H1 (cell line): Measurements from ENCODE around the gene SRM. TPM values are rescaled to one million over a fixed set of nuclear protein-coding genes. Genes with fewer than 3 reads are reported as not detected.

ENCODE experiments used
- CTCF ChIA-PET: fragments of 300-600 bp; sonication (Branson Sonifier 250); formaldehyde crosslinking; loops from one replicate; lab custom pipeline; 2021; ENCODE audit not compliant: partially characterized antibody; lab: Charles Lee
- POLR2A ChIA-PET: fragments of 300-600 bp; sonication (Branson Sonifier 250); formaldehyde crosslinking; loops from one replicate; lab custom pipeline; 2021; ENCODE audit warnings: inconsistent platforms; ENCODE audit not compliant: partially characterized antibody; lab: Charles Lee
- DNase-seq, 2 experiments: peaks; one replicate each; pipeline versions ENCODE4 v3.0.0 to v3.0.0-alpha.2; 2010 to 2022; ENCODE audit warnings: low spot score in 2 of 2, low read depth in 1 of 2, mixed read lengths in 1 of 2
- FAIRE-seq: peaks from 2 replicates; lab custom pipeline; 2011; peaks lifted over from hg19 to GRCh38; lab: Jason Lieb, UNC
- H2AFZ ChIP-seq: 2 replicates; pipeline ENCODE4 v1.8.1; 2012; ENCODE audit warnings: low read length, inconsistent platforms
- H2AK5ac ChIP-seq: 2 replicates; pipeline ENCODE4 v1.6.1; 2013; ENCODE audit warnings: low read depth, low read length
- H2BK120ac ChIP-seq: replicated peaks from 2 replicates; pipeline ENCODE3; 2013; ENCODE audit warnings: low read depth, low read length, inconsistent platforms
- H2BK12ac ChIP-seq: 2 replicates; pipeline ENCODE4 v1.6.1; 2013; ENCODE audit warnings: low read depth, low read length
- H2BK15ac ChIP-seq: 2 replicates; pipeline ENCODE4 v1.6.1; 2013; ENCODE audit warnings: low read length
- H2BK20ac ChIP-seq: 2 replicates; pipeline ENCODE4 v1.6.1; 2013; ENCODE audit warnings: low read length
- H2BK5ac ChIP-seq: 2 replicates; pipeline ENCODE4 v1.6.1; 2013; ENCODE audit warnings: low read depth, low read length
- H3K14ac ChIP-seq: 2 replicates; pipeline ENCODE4 v1.6.1; 2013; ENCODE audit warnings: inconsistent platforms; ENCODE audit not compliant: insufficient read length
- H3K18ac ChIP-seq: 2 replicates; pipeline ENCODE4 v1.6.1; 2013; ENCODE audit warnings: low read length; ENCODE audit errors: extremely low read depth
- H3K23ac ChIP-seq: 2 replicates; pipeline ENCODE4 v1.6.1; 2013; ENCODE audit warnings: inconsistent platforms; ENCODE audit not compliant: insufficient read length
- H3K23me2 ChIP-seq: 2 replicates; pipeline ENCODE4 v1.6.1; 2013; ENCODE audit warnings: low read depth, low read length
- H3K27ac ChIP-seq: 2 replicates; pipeline ENCODE4 v1.6.1; 2011; ENCODE audit warnings: low read depth, low read length, inconsistent platforms
- H3K27me3 ChIP-seq, 4 experiments: replicated peaks in 1 of 4; 1 replicate in 1 of 4; 2 replicates in 3 of 4; pipeline versions ENCODE4 v1.6.1 to v1.8.1; 2011 to 2013; ENCODE audit warnings: low read length in 3 of 4, mild to moderate bottlenecking in 3 of 4, inconsistent platforms in 2 of 4, mixed read lengths in 2 of 4, moderate library complexity in 1 of 4; ENCODE audit not compliant: control insufficient read depth in 3 of 4, insufficient read depth in 3 of 4; ENCODE audit errors: extremely low read depth in 1 of 4
- H3K36me3 ChIP-seq, 4 experiments: 2 replicates each; pipeline versions ENCODE4 v1.6.1 to v1.8.1; 2011 to 2013; ENCODE audit warnings: mild to moderate bottlenecking in 4 of 4, low read length in 3 of 4, moderate library complexity in 2 of 4, control low read depth in 1 of 4, inconsistent platforms in 1 of 4; ENCODE audit not compliant: insufficient read depth in 4 of 4, control insufficient read depth in 2 of 4
- H3K4ac ChIP-seq: replicated peaks from 2 replicates; pipeline ENCODE3; 2013; ENCODE audit warnings: low read length, low read depth, mixed read lengths, inconsistent platforms; ENCODE audit not compliant: insufficient read length
- H3K4me1 ChIP-seq, 4 experiments: replicated peaks in 1 of 4; 1 replicate in 1 of 4; 2 replicates in 3 of 4; pipeline versions ENCODE4 v1.6.1 to v1.8.1; 2011 to 2013; ENCODE audit warnings: low read length in 3 of 4, inconsistent platforms in 2 of 4, mixed read lengths in 1 of 4; ENCODE audit not compliant: insufficient read depth in 4 of 4, control insufficient read depth in 3 of 4
- H3K4me2 ChIP-seq, 2 experiments: 2 replicates each; pipeline versions ENCODE4 v1.6.1 to v1.8.1; 2011 to 2013; ENCODE audit warnings: low read depth in 2 of 2, low read length in 2 of 2, control low read depth in 1 of 2, inconsistent platforms in 1 of 2, mild to moderate bottlenecking in 1 of 2; ENCODE audit not compliant: insufficient read depth in 1 of 2
- H3K4me3 ChIP-seq, 4 experiments: fragments of 200-600, 300-600 bp in 1 of 4; sonication (generic), shearing (Covaris generic), sonication (Bioruptor Twin) in 1 of 4; 2 replicates each; pipeline versions ENCODE4 v1.5.1 to v1.8.1; 2011 to 2016; ENCODE audit warnings: low read length in 4 of 4, low read depth in 3 of 4, control low read depth in 2 of 4, inconsistent platforms in 2 of 4, mild to moderate bottlenecking in 2 of 4, mixed read lengths in 1 of 4, moderate library complexity in 1 of 4; ENCODE audit not compliant: insufficient read depth in 2 of 4; ENCODE audit errors: extremely low read depth in 1 of 4
- H3K56ac ChIP-seq: replicated peaks from 2 replicates; pipeline ENCODE3; 2013; ENCODE audit warnings: low read depth, mild to moderate bottlenecking, mixed read lengths, low read length, inconsistent platforms; ENCODE audit not compliant: insufficient read length
- H3K79me1 ChIP-seq: 2 replicates; pipeline ENCODE4 v1.6.1; 2013; ENCODE audit warnings: low read depth, low read length, control low read depth
- H3K79me2 ChIP-seq, 2 experiments: 2 replicates each; pipeline versions ENCODE4 v1.6.1 to v1.8.1; 2012 to 2013; ENCODE audit warnings: low read length in 2 of 2, mild to moderate bottlenecking in 2 of 2, inconsistent platforms in 1 of 2; ENCODE audit not compliant: insufficient read depth in 2 of 2, control insufficient read depth in 1 of 2
- H3K9ac ChIP-seq, 4 experiments: replicated peaks in 1 of 4; 1 replicate in 1 of 4; 2 replicates in 3 of 4; pipeline versions ENCODE4 v1.6.1 to v1.8.1; 2011 to 2013; ENCODE audit warnings: low read depth in 3 of 4, low read length in 3 of 4, control low read depth in 2 of 4, mild to moderate bottlenecking in 2 of 4, moderate library complexity in 2 of 4, inconsistent platforms in 1 of 4; ENCODE audit errors: extremely low read depth in 1 of 4
- H3K9me3 ChIP-seq, 2 experiments: 2 replicates each; pipeline versions ENCODE4 v1.6.1 to v1.8.1; 2012 to 2013; ENCODE audit warnings: mild to moderate bottlenecking in 2 of 2, moderate library complexity in 2 of 2, control low read depth in 1 of 2, inconsistent platforms in 1 of 2, low read depth in 1 of 2, low read length in 1 of 2, mixed read lengths in 1 of 2; ENCODE audit not compliant: insufficient read depth in 2 of 2
- H4K20me1 ChIP-seq, 2 experiments: replicated peaks in 1 of 2; 2 replicates each; pipeline versions ENCODE3 to v1.8.1; 2011 to 2013; ENCODE audit warnings: inconsistent platforms in 2 of 2, low read length in 2 of 2, mild to moderate bottlenecking in 1 of 2; ENCODE audit not compliant: insufficient read depth in 2 of 2, control insufficient read depth in 1 of 2
- H4K5ac ChIP-seq: 2 replicates; pipeline ENCODE4 v1.6.1; 2013; ENCODE audit warnings: low read length, low read depth, mixed read lengths, inconsistent platforms; ENCODE audit not compliant: insufficient read length
- H4K8ac ChIP-seq: 2 replicates; pipeline ENCODE4 v1.8.0; 2013; ENCODE audit warnings: mild to moderate bottlenecking, moderate library complexity, low read length, inconsistent platforms; ENCODE audit not compliant: insufficient read depth; ENCODE audit errors: extremely low read depth
- H4K91ac ChIP-seq: replicated peaks from 2 replicates; pipeline ENCODE3; 2013; ENCODE audit warnings: low read length, mixed read lengths, inconsistent platforms; ENCODE audit not compliant: insufficient read length
- CTBP2 ChIP-seq: IDR thresholded peaks from 2 replicates; pipeline ENCODE4 v1.7.0; 2011; ENCODE audit warnings: borderline replicate concordance, mild to moderate bottlenecking, moderate library complexity, mixed read lengths, low read length; ENCODE audit not compliant: insufficient read depth, insufficient read length
- E2F6 ChIP-seq: IDR thresholded peaks from 2 replicates; pipeline ENCODE4 v1.6.1; 2012; ENCODE audit warnings: inconsistent platforms
- JUN ChIP-seq: IDR thresholded peaks from 2 replicates; pipeline ENCODE4 v1.6.1; 2011; ENCODE audit warnings: low read depth, mild to moderate bottlenecking, improper control_type of control experiment, low read length
- TAF1 ChIP-seq: IDR thresholded peaks from 2 replicates; pipeline ENCODE4 v1.6.1; 2011; ENCODE audit warnings: mild to moderate bottlenecking, low read depth, low read length
- WGBS, 2 experiments: shearing (Covaris generic) in 1 of 2; methylation state at CpG; one replicate each; pipeline versions ENCODE4 v1.1.6 to v1.1.7; 2013 to 2015; ENCODE audit warnings: low lambda C conversion rate in 2 of 2, mixed read lengths in 2 of 2, inconsistent platforms in 1 of 2, low coverage in 1 of 2, missing lambda C conversion rate in 1 of 2; ENCODE audit not compliant: insufficient replicate concordance in 2 of 2, insufficient coverage in 1 of 2, insufficient read length in 1 of 2; ENCODE audit errors: extremely low coverage in 1 of 2, missing lambda C conversion rate in 1 of 2; 5-methylcytosine and 5-hydroxymethylcytosine counted together
- polyA plus RNA-seq, 7 experiments: library from polyadenylated mRNA; depleted of rRNA in 3 of 7; stranded (reverse) in 5 of 7; unstranded in 2 of 7; fragments of >200 nt in 5 of 7; fragments of 200-250 nt in 2 of 7; gene quantifications; 1 replicate in 5 of 7; 2 replicates in 1 of 7; 4 replicates in 1 of 7; pipeline versions ENCODE4 v1.2.1 to v1.2.3, GENCODE V29; 2011 to 2013; ENCODE audit warnings: missing spikeins in 2 of 7, mixed read lengths in 2 of 7
- total RNA-seq: library from RNA; stranded (reverse); fragmentation: NEBNext Ultra II Directional; extraction: Animal tissue kit (Norgen Biotek cat#: 25700); gene quantifications from 2 replicates; pipeline ENCODE4 v1.2.1, GENCODE V29; 2021
- TF ChIP-seq, protein P1 (sequence below), 3 experiments: IDR thresholded peaks; 1 replicate in 2 of 3; 2 replicates in 1 of 3; pipeline versions ENCODE4 v1.5.1 to v1.6.1; 2011; ENCODE audit warnings: low read length in 3 of 3, mild to moderate bottlenecking in 3 of 3, inconsistent platforms in 2 of 3, low read depth in 1 of 3, moderate library complexity in 1 of 3; ENCODE audit not compliant: insufficient read depth in 1 of 3; ENCODE audit errors: control extremely low read depth in 1 of 3

Gene SRM
- total and polyA plus RNA-seq, 2 of the 8 experiments (the other 6 are each of a cell fraction or from before 2014, with no cell fraction given), result 110 to 208 TPM

DNA sequence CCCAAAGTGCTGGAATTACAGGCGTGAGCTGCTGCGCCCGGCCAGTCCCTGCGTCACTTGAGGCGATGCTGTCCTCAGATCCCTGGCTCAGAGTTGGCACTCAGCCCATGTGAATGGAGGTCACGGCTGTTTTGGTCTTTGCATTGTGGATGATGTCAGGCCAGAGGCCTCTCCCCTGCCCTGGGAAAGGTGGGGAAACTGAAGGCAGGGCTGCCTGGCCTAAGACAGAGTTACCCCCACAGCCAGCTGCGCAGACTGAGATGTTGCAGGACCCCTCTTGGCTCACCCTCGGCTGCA lies 13.6 kb downstream of the SRM start:
- POLR2A ChIA-PET, result interaction anchor here (0.8 to 2.6 kb wide), 5 partner anchors 9 to 172 kb away, joined by 3 to 9 read pairs (median 3); no protein-coding TSS in a partner anchor
- no peak for FAIRE-seq
- WGBS, 2 experiments, result 93% methylated on average over 8 of the region's 8 CpGs; no CpG with 5 or more reads in 1 of the 2 experiments

More for the DNA sequence above, 13.6 kb downstream of the SRM start:
- TF ChIP-seq E2F6 (no peak), TAF1 (no peak), JUN (no peak), CTBP2 (no peak)
- TF ChIP-seq, protein P1, sequence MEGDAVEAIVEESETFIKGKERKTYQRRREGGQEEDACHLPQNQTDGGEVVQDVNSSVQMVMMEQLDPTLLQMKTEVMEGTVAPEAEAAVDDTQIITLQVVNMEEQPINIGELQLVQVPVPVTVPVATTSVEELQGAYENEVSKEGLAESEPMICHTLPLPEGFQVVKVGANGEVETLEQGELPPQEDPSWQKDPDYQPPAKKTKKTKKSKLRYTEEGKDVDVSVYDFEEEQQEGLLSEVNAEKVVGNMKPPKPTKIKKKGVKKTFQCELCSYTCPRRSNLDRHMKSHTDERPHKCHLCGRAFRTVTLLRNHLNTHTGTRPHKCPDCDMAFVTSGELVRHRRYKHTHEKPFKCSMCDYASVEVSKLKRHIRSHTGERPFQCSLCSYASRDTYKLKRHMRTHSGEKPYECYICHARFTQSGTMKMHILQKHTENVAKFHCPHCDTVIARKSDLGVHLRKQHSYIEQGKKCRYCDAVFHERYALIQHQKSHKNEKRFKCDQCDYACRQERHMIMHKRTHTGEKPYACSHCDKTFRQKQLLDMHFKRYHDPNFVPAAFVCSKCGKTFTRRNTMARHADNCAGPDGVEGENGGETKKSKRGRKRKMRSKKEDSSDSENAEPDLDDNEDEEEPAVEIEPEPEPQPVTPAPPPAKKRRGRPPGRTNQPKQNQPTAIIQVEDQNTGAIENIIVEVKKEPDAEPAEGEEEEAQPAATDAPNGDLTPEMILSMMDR (IDR thresholded peaks at IDR 0.05; ENCODE audit: control extremely low read depth in 1 of 3, insufficient read depth in 1 of 3, low read depth in 1 of 3, low read length in 3 of 3), result no peak
- Histone ChIP-seq H3K9ac (no peak overlapping the region), H2AK5ac (no peak overlapping the region), H2BK15ac (no peak overlapping the region), H3K4me1 (peaks cover 0 to 10% (median 1%) of the 10 kb centered on the region in 4 experiments; a peak in 4 of 7 replicates), H3K4ac (no peak overlapping the region), H2BK5ac (no peak overlapping the region), H3K9me3 (no peaks in the 10 kb centered on the region), H2AFZ (no peak overlapping the region), H3K23me2 (peaks cover 14% of the 10 kb centered on the region; the same call in 1 of the 2 replicates), H3K79me2 (no peaks in the 10 kb centered on the region), H3K56ac (no peak overlapping the region), H3K14ac (no peak overlapping the region), H4K91ac (no peak overlapping the region), H2BK120ac (no peak overlapping the region), H2BK20ac (no peak overlapping the region), H3K27ac (no peak overlapping the region), H3K27me3 (no peaks in the 10 kb centered on the region), H3K79me1 (no peaks in the 10 kb centered on the region), H2BK12ac (no peak overlapping the region), H3K36me3 (no peaks in the 10 kb centered on the region), H3K23ac (no peak overlapping the region), H3K4me2 (no peak overlapping the region), H4K20me1 (peaks cover 0 to 7% of the 10 kb centered on the region in 2 experiments), H4K5ac (no peak overlapping the region), H4K8ac (no peak overlapping the region), H3K4me3 (no peak overlapping the region), H3K18ac (no peak overlapping the region)
- DNase-seq, result no peak
- CTCF ChIA-PET, result interaction anchor here (2.0 to 14.5 kb wide), 2 partner anchors 9 to 15 kb away, joined by 7 to 168 read pairs; no protein-coding TSS in a partner anchor
